ENCODE data around the gene CST7.

Gene CST7

GRCh38 chr20:24933266-24933908 is 15.7 kb upstream of the CST7 start:
- no peaks in the 10 kb centered on the region for H3K36me3 ChIP-seq (ENCODE audit: control insufficient read depth, insufficient read depth, low read length)
- peaks cover 14% of the 10 kb centered on the region for H3K4me1 ChIP-seq (ENCODE audit: control insufficient read depth, insufficient read depth, low read length)

DNA sequence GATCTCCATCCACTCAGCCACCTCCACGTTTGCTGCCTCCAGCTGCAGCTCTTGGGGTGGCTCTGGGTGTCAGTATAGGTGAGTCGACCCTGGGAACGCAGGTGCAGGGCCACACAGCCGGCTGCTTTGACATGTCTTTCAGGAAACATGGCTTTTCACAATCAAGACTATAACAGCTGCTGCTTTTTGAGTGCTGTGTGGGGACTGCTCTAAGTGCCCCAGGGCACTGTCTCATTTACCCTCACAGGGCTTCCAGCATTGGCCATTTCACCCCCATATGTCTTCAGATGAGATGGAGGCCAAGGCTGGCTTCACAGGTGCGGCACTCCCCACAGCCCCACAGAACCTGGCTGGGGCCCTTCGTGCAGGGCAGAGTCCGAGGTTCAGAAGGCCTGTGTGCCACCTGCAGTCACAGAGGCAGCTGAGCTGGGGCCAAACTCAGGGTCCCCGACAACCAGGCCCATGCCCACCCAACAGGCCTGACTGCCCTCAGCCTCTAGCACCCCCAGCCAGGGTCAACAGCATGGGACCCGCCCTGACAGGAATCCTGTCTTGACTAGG is 14.9 kb upstream of the CST7 start:
- Histone ChIP-seq H3K36me3 (ENCODE audit: control insufficient read depth, insufficient read depth, low read length) (no peaks in the 10 kb centered on the region), H3K27me3 (ENCODE audit: control insufficient read depth, insufficient read depth, low read length) (no peaks in the 10 kb centered on the region), H3K9me3 (ENCODE audit: control insufficient read depth, low read length) (no peaks in the 10 kb centered on the region), H3K4me3 (ENCODE audit: low read length) (no peak overlapping the region), H3K4me1 (ENCODE audit: control insufficient read depth, insufficient read depth, low read length) (peaks cover 14% of the 10 kb centered on the region), H3K9ac (ENCODE audit: low read length) (no peak overlapping the region)

More at GRCh38 chr20:24933266-24933908, 15.7 kb upstream of the CST7 start:
- H3K9ac ChIP-seq (ENCODE audit: low read length) = no peak overlapping the region
- H3K4me3 ChIP-seq (ENCODE audit: low read length) = no peak overlapping the region
- no peaks in the 10 kb centered on the region for H3K27me3 ChIP-seq (ENCODE audit: control insufficient read depth, insufficient read depth, low read length)
- no peaks in the 10 kb centered on the region for H3K9me3 ChIP-seq (ENCODE audit: control insufficient read depth, low read length)

GRCh38 chr20:24934716-24935115 is 14.4 kb upstream of the CST7 start:
- H3K9ac ChIP-seq (ENCODE audit: low read length) = no peak overlapping the region
- no peaks in the 10 kb centered on the region for H3K27me3 ChIP-seq (ENCODE audit: control insufficient read depth, insufficient read depth, low read length)
- H3K9me3 ChIP-seq (ENCODE audit: control insufficient read depth, low read length) = no peaks in the 10 kb centered on the region
- no peak overlapping the region for H3K4me3 ChIP-seq (ENCODE audit: low read length)
- no peaks in the 10 kb centered on the region for H3K36me3 ChIP-seq (ENCODE audit: control insufficient read depth, insufficient read depth, low read length)
- peaks cover 12% of the 10 kb centered on the region for H3K4me1 ChIP-seq (ENCODE audit: control insufficient read depth, insufficient read depth, low read length)

DNA sequence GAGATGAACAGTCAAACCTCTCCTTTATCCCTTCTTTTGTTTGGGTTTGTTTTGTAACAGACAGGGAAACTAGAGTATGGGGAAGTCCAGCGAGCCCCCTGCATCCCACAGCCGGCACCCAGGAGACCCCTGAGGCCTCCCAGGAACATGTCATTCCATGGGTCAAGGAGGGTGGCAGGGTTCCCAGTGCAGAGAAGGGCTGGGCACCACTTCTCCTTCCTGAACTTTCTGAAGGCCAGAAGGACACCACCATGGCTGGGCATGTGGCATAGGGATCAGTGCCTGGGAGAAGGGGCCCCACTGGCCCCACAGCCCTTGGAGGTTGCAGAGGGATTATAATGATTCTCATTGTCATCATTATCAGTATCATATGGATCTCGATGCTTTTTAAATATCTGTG is 13.9 kb upstream of the CST7 start:
- H3K4me1 ChIP-seq (ENCODE audit: control insufficient read depth, insufficient read depth, low read length) = peaks cover 8% of the 10 kb centered on the region
- no peak overlapping the region for H3K9ac ChIP-seq (ENCODE audit: low read length)
- H3K36me3 ChIP-seq (ENCODE audit: control insufficient read depth, insufficient read depth, low read length) = no peaks in the 10 kb centered on the region
- no peaks in the 10 kb centered on the region for H3K27me3 ChIP-seq (ENCODE audit: control insufficient read depth, insufficient read depth, low read length)
- no peak overlapping the region for H3K4me3 ChIP-seq (ENCODE audit: low read length)
- H3K9me3 ChIP-seq (ENCODE audit: control insufficient read depth, low read length) = no peaks in the 10 kb centered on the region

- Histone ChIP-seq H3K9ac (ENCODE audit: low read length) (no peak overlapping the region), H3K9me3 (ENCODE audit: control insufficient read depth, low read length) (no peaks in the 10 kb centered on the region), H3K27me3 (ENCODE audit: control insufficient read depth, insufficient read depth, low read length) (no peaks in the 10 kb centered on the region), H3K4me1 (ENCODE audit: control insufficient read depth, insufficient read depth, low read length) (peaks cover 7% of the 10 kb centered on the region), H3K36me3 (ENCODE audit: control insufficient read depth, insufficient read depth, low read length) (no peaks in the 10 kb centered on the region), H3K4me3 (ENCODE audit: low read length) (no peak overlapping the region)
Observed at GRCh38 chr20:24935766-24936525, 13.1 kb upstream of the CST7 start.

GRCh38 chr20:24936526-24937407 is 12.3 kb upstream of the CST7 start:
- Histone ChIP-seq H3K4me3 (ENCODE audit: low read length) (no peak overlapping the region), H3K36me3 (ENCODE audit: control insufficient read depth, insufficient read depth, low read length) (no peaks in the 10 kb centered on the region), H3K9ac (ENCODE audit: low read length) (no peak overlapping the region), H3K9me3 (ENCODE audit: control insufficient read depth, low read length) (no peaks in the 10 kb centered on the region), H3K27me3 (ENCODE audit: control insufficient read depth, insufficient read depth, low read length) (no peaks in the 10 kb centered on the region), H3K4me1 (ENCODE audit: control insufficient read depth, insufficient read depth, low read length) (peaks cover under 1% of the 10 kb centered on the region)

DNA sequence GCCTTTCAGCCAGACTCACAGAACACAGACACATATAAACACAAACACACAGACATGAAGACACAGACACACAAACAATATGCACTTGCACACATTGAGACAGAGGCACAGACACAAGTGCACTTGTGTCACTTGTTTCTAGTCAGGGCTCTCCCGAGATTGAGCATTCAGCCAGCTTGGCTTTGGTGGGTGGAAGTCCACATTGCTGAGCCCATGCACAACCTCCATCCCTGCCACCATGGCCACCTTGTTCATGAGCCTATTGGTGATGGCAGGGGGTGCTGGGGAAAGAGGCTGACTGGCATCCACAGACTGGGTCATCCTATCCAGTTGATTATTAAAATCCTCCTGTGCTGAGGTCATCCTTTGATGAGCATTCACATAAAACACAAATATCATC is 11.5 kb upstream of the CST7 start:
- Histone ChIP-seq H3K36me3 (ENCODE audit: control insufficient read depth, insufficient read depth, low read length) (no peaks in the 10 kb centered on the region), H3K4me3 (ENCODE audit: low read length) (no peak overlapping the region), H3K9me3 (ENCODE audit: control insufficient read depth, low read length) (no peaks in the 10 kb centered on the region), H3K27me3 (ENCODE audit: control insufficient read depth, insufficient read depth, low read length) (no peaks in the 10 kb centered on the region), H3K4me1 (ENCODE audit: control insufficient read depth, insufficient read depth, low read length) (no peaks in the 10 kb centered on the region), H3K9ac (ENCODE audit: low read length) (no peak overlapping the region)

DNA sequence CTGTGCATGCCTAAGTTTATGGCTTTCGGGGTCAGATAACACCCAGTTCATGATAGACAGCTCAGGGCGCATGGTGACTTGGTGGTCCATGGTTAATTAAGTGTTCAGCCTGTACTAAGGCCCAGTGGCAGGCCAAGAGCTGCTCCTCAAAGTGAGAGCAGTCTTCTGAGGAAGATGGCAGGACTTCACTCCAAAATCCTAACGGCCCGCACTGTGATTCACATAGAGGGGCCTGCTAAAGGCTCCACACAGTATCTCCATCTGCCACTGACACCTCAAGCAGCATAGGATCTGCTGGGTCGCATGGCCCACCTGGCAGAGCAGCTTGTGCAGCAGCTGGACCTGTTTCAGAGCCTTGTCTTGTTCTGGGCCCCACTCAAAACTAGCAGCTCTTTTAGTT is 10.6 kb upstream of the CST7 start:
- H3K4me1 ChIP-seq (ENCODE audit: control insufficient read depth, insufficient read depth, low read length) = no peaks in the 10 kb centered on the region
- H3K9ac ChIP-seq (ENCODE audit: low read length) = no peak overlapping the region
- H3K9me3 ChIP-seq (ENCODE audit: control insufficient read depth, low read length) = no peaks in the 10 kb centered on the region
- no peaks in the 10 kb centered on the region for H3K36me3 ChIP-seq (ENCODE audit: control insufficient read depth, insufficient read depth, low read length)
- H3K4me3 ChIP-seq (ENCODE audit: low read length) = no peak overlapping the region
- no peaks in the 10 kb centered on the region for H3K27me3 ChIP-seq (ENCODE audit: control insufficient read depth, insufficient read depth, low read length)

DNA sequence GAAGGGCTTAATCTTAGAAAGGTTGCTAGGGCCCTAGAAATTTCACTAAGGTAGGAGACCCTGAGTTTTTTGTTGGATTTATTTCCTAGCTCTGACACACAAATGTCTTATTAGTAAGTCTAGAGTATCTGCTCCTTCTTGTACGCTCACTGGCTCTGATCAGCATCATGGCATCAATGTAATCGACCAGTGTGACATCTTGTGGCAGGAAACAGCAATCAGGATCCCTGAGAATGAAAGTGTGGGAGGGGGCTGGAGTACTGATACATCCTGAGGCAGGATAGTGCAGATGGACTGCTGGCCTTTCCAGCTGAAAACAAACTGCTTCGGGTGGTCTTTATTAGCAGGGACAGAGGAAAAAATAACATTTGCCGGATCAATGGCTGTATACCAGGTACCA is 10.0 kb upstream of the CST7 start:
- no peaks in the 10 kb centered on the region for H3K4me1 ChIP-seq (ENCODE audit: control insufficient read depth, insufficient read depth, low read length)
- no peak overlapping the region for H3K9ac ChIP-seq (ENCODE audit: low read length)
- H3K36me3 ChIP-seq (ENCODE audit: control insufficient read depth, insufficient read depth, low read length) = no peaks in the 10 kb centered on the region
- no peaks in the 10 kb centered on the region for H3K9me3 ChIP-seq (ENCODE audit: control insufficient read depth, low read length)
- no peak overlapping the region for H3K4me3 ChIP-seq (ENCODE audit: low read length)
- no peaks in the 10 kb centered on the region for H3K27me3 ChIP-seq (ENCODE audit: control insufficient read depth, insufficient read depth, low read length)

GRCh38 chr20:24942679-24943078 is 6.4 kb upstream of the CST7 start:
- Histone ChIP-seq H3K9me3 (ENCODE audit: control insufficient read depth, low read length) (no peaks in the 10 kb centered on the region), H3K4me3 (ENCODE audit: low read length) (no peak overlapping the region), H3K36me3 (ENCODE audit: control insufficient read depth, insufficient read depth, low read length) (no peaks in the 10 kb centered on the region), H3K4me1 (ENCODE audit: control insufficient read depth, insufficient read depth, low read length) (no peaks in the 10 kb centered on the region), H3K9ac (ENCODE audit: low read length) (no peak overlapping the region), H3K27me3 (ENCODE audit: control insufficient read depth, insufficient read depth, low read length) (no peaks in the 10 kb centered on the region)

- H3K36me3 ChIP-seq (ENCODE audit: control insufficient read depth, insufficient read depth, low read length) = no peaks in the 10 kb centered on the region
- no peaks in the 10 kb centered on the region for H3K4me1 ChIP-seq (ENCODE audit: control insufficient read depth, insufficient read depth, low read length)
- no peak overlapping the region for H3K4me3 ChIP-seq (ENCODE audit: low read length)
- H3K9me3 ChIP-seq (ENCODE audit: control insufficient read depth, low read length) = no peaks in the 10 kb centered on the region
- no peaks in the 10 kb centered on the region for H3K27me3 ChIP-seq (ENCODE audit: control insufficient read depth, insufficient read depth, low read length)
- H3K9ac ChIP-seq (ENCODE audit: low read length) = no peak overlapping the region
Observed at GRCh38 chr20:24943196-24943595, 5.9 kb upstream of the CST7 start.

GRCh38 chr20:24943731-24944130 is 5.3 kb upstream of the CST7 start:
- Histone ChIP-seq H3K36me3 (ENCODE audit: control insufficient read depth, insufficient read depth, low read length) (no peaks in the 10 kb centered on the region), H3K4me1 (ENCODE audit: control insufficient read depth, insufficient read depth, low read length) (no peaks in the 10 kb centered on the region), H3K9ac (ENCODE audit: low read length) (no peak overlapping the region), H3K27me3 (ENCODE audit: control insufficient read depth, insufficient read depth, low read length) (no peaks in the 10 kb centered on the region), H3K4me3 (ENCODE audit: low read length) (no peak overlapping the region), H3K9me3 (ENCODE audit: control insufficient read depth, low read length) (no peaks in the 10 kb centered on the region)

Data from mucosa of stomach (tissue), 1 donor.